ENCODE data around the gene CELSR1.

CELSR1 gene

GRCh38 chr22:46394622-46395021 lies 142.8 kb downstream of the CELSR1 start:
- DNase-seq (ENCODE audit: low read depth): no peak

- no peak for DNase-seq (ENCODE audit: low read depth)
These were observed 143.5 kb downstream of the CELSR1 start for GRCh38 chr22:46393873-46394272.

- DNase-seq (ENCODE audit: low read depth): no peak
These were observed 145.1 kb downstream of the CELSR1 start for GRCh38 chr22:46392137-46392844.

GRCh38 chr22:46391486-46392136 lies 145.8 kb downstream of the CELSR1 start:
- no peak for DNase-seq (ENCODE audit: low read depth)

GRCh38 chr22:46390652-46391301 lies 146.6 kb downstream of the CELSR1 start:
- DNase-seq (ENCODE audit: low read depth): peak; percentile 74

GRCh38 chr22:46390105-46390651 lies 147.2 kb downstream of the CELSR1 start:
- no peak for DNase-seq (ENCODE audit: low read depth)

GRCh38 chr22:46389081-46389480 lies 148.3 kb downstream of the CELSR1 start:
- DNase-seq (ENCODE audit: low read depth): no peak

GRCh38 chr22:46388647-46389046 lies 148.8 kb downstream of the CELSR1 start:
- no peak for DNase-seq (ENCODE audit: low read depth)

- no peak for DNase-seq (ENCODE audit: low read depth)
These were observed 149.7 kb downstream of the CELSR1 start for GRCh38 chr22:46387748-46388147.

- DNase-seq (ENCODE audit: low read depth): no peak
These were observed 151.1 kb downstream of the CELSR1 start for GRCh38 chr22:46386312-46386711.

GRCh38 chr22:46382524-46382923 lies 154.9 kb downstream of the CELSR1 start:
- DNase-seq (ENCODE audit: low read depth): no peak

GRCh38 chr22:46381731-46382130 lies 155.7 kb downstream of the CELSR1 start:
- DNase-seq (ENCODE audit: low read depth): no peak

GRCh38 chr22:46381142-46381541 lies 156.3 kb downstream of the CELSR1 start:
- peak; percentile 52 for DNase-seq (ENCODE audit: low read depth)

- DNase-seq (ENCODE audit: low read depth): no peak
These were observed 156.8 kb downstream of the CELSR1 start for GRCh38 chr22:46380581-46380980.

- no peak for DNase-seq (ENCODE audit: low read depth)
These were observed 157.4 kb downstream of the CELSR1 start for GRCh38 chr22:46380069-46380468.

- no peak for DNase-seq (ENCODE audit: low read depth)
These were observed 158.1 kb downstream of the CELSR1 start for GRCh38 chr22:46379066-46379930.

- no peak for DNase-seq (ENCODE audit: low read depth)
These were observed 158.9 kb downstream of the CELSR1 start for GRCh38 chr22:46378426-46379065.

GRCh38 chr22:46377525-46378425 lies 159.6 kb downstream of the CELSR1 start:
- DNase-seq (ENCODE audit: low read depth): peak; percentile 64

- no peak for DNase-seq (ENCODE audit: low read depth)
These were observed 160.4 kb downstream of the CELSR1 start for GRCh38 chr22:46376908-46377524.

GRCh38 chr22:46376111-46376510 lies 161.3 kb downstream of the CELSR1 start:
- no peak for DNase-seq (ENCODE audit: low read depth)
